IPS-18a (cell line): ENCODE measurements around the gene KCNIP3.

Source experiments
- H3K27ac ChIP-seq: one replicate; pipeline ENCODE4 v1.5.1; 2013; ENCODE audit warnings: low read length
- H3K27me3 ChIP-seq: one replicate; pipeline ENCODE4 v1.6.1; 2013; ENCODE audit warnings: mild to moderate bottlenecking, low read length; ENCODE audit not compliant: control insufficient read depth, insufficient read depth
- H3K36me3 ChIP-seq: one replicate; pipeline ENCODE4 v1.6.1; 2013; ENCODE audit warnings: low read depth, low read length; ENCODE audit not compliant: control insufficient read depth
- H3K4me1 ChIP-seq: one replicate; pipeline ENCODE4 v1.6.1; 2013; ENCODE audit warnings: low read depth, low read length; ENCODE audit not compliant: control insufficient read depth
- H3K4me3 ChIP-seq: one replicate; pipeline ENCODE4 v1.5.1; 2013; ENCODE audit warnings: low read length
- H3K9ac ChIP-seq: one replicate; pipeline ENCODE4 v1.6.1; 2013; ENCODE audit warnings: mild to moderate bottlenecking, low read length, moderate library complexity
- H3K9me3 ChIP-seq: one replicate; pipeline ENCODE4 v1.6.1; 2013; ENCODE audit warnings: low read depth, low read length; ENCODE audit not compliant: control insufficient read depth

KCNIP3 gene

DNA sequence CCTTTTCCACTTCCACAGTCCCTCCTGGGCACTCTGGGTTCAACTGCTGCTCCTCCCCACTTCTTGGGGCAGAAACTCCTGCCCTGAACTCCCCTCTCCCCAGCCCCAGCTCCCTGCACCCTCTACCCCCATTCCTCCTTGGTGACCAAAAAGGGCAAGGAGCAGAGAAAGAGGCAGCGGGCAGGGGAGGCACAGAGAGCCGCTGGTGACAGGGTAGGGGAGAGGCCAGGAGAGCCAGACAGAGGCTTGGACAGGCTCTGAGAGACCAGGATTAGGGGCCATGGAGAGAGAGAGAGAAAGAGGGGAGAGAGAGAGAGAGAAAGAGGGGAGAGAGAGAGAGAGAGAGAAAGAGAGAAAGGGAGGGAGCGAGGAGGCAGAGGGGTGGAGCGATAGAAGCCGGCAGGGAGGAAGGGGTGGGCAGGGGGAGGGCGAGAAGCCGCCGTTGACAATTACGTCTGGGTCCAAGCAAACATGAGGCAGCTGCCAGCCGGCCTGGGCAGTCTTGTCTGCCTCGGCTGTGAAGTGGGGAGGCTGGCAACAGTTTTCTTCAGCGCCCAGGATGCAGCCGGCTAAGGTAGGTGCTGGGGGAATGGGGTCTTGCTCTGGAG, at the start of gene KCNIP3:
TSS of gene KCNIP3 (plus strand) at position 468 of the 608 bp plus-strand sequence. CDS start at position 560, 92 bp downstream.
- Histone ChIP-seq H3K36me3 (no peaks in the 10 kb centered on the region), H3K4me1 (peaks cover 10% of the 10 kb centered on the region), H3K9ac (no peak within 1 kb of the TSS), H3K4me3 (peak within 1 kb of the TSS; percentile 37), H3K27me3 (no peaks in the 10 kb centered on the region), H3K9me3 (no peaks in the 10 kb centered on the region), H3K27ac (no peak within 1 kb of the TSS)

GRCh38 chr2:95258271-95258670, 38.9 kb upstream of the KCNIP3 start:
- H3K36me3 ChIP-seq: no peaks in the 10 kb centered on the region
- no peak overlapping the region for H3K4me3 ChIP-seq
- no peaks in the 10 kb centered on the region for H3K27me3 ChIP-seq
- no peak overlapping the region for H3K9ac ChIP-seq
- no peaks in the 10 kb centered on the region for H3K9me3 ChIP-seq
- H3K4me1 ChIP-seq: peaks cover 5% of the 10 kb centered on the region
- no peak overlapping the region for H3K27ac ChIP-seq

DNA sequence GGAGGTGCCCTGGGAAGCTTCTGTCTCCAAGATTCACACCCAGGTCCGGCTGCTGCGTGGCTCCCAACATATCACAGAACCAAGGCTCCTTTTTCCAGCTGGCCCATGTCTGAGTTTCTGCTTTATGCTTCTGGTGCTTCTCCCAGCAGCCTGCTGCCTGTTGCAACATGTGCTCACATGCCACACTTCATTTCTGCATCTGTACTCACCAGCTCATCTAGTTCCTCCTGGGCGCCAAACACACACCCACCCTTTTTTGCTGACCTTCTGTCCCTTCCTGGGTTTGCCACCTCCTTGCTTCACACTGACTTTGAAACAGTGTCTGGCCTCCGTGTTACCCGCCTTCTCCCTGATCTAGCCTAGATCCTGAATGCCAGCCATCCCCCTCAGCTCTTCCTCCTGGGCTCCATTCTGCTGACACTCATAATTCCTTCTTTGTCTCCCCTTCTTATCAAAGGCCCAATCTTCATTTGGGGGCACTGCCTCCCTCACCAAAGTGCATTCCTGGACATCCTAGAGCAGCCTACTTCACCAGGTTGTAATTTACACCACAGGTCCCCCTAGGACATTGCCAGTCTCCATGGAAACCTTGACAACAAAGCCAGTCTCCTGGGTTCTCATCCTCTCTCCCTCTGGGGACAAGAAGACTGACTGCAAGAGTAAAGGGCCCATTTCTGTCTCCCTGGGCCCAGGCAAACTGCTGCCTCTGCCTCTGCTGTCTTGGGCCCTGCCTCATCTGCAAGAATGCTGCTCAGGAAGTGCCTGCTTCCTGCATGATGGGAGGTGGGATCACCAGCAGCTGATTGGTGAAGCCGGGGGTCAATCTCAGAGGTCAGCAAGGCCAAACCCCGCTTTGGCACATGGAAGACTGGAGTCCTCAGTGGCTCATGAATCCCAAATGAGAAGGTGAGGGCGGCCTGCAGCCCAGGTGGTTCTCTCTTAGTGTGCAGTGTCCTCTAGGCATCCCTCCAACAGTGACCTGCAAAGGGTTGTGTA, 36.8 kb upstream of the KCNIP3 start:
- H3K4me3 ChIP-seq: no peak overlapping the region
- no peaks in the 10 kb centered on the region for H3K9me3 ChIP-seq
- no peaks in the 10 kb centered on the region for H3K27me3 ChIP-seq
- peaks cover 5% of the 10 kb centered on the region for H3K4me1 ChIP-seq
- no peak overlapping the region for H3K27ac ChIP-seq
- H3K9ac ChIP-seq: no peak overlapping the region
- no peaks in the 10 kb centered on the region for H3K36me3 ChIP-seq

GRCh38 chr2:95261602-95262001, 35.5 kb upstream of the KCNIP3 start:
- Histone ChIP-seq H3K9ac (no peak overlapping the region), H3K27ac (no peak overlapping the region), H3K27me3 (no peaks in the 10 kb centered on the region), H3K36me3 (no peaks in the 10 kb centered on the region), H3K9me3 (no peaks in the 10 kb centered on the region), H3K4me1 (peaks cover 5% of the 10 kb centered on the region), H3K4me3 (no peak overlapping the region)

- Histone ChIP-seq H3K27me3 (no peaks in the 10 kb centered on the region), H3K36me3 (no peaks in the 10 kb centered on the region), H3K4me3 (no peak overlapping the region), H3K4me1 (peaks cover 5% of the 10 kb centered on the region), H3K9ac (no peak overlapping the region), H3K9me3 (no peaks in the 10 kb centered on the region), H3K27ac (no peak overlapping the region)
Measured at GRCh38 chr2:95262896-95263542, 34.1 kb upstream of the KCNIP3 start.

DNA sequence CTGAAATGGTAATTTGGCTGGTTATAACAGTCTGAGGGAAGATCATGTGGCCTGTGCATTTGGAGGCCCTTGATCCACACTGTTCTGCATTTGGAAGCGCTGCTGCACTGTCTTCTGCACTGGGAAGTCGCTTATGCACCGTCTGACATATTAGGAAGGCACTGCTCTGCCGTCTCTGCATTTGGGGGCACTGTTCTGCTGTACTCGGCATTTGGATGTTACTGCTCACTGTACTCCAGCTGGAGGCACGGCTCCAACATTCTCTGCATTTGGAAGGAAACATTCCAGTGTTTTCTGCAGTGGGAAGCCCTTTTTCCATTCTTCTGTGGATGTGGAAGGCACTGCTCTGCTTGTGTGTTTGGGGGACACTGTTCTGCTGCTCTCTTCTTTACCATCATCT, 32.5 kb upstream of the KCNIP3 start:
- H3K4me1 ChIP-seq: peaks cover 5% of the 10 kb centered on the region
- no peak overlapping the region for H3K27ac ChIP-seq
- H3K4me3 ChIP-seq: no peak overlapping the region
- H3K27me3 ChIP-seq: no peaks in the 10 kb centered on the region
- H3K36me3 ChIP-seq: no peaks in the 10 kb centered on the region
- H3K9ac ChIP-seq: no peak overlapping the region
- no peaks in the 10 kb centered on the region for H3K9me3 ChIP-seq

DNA sequence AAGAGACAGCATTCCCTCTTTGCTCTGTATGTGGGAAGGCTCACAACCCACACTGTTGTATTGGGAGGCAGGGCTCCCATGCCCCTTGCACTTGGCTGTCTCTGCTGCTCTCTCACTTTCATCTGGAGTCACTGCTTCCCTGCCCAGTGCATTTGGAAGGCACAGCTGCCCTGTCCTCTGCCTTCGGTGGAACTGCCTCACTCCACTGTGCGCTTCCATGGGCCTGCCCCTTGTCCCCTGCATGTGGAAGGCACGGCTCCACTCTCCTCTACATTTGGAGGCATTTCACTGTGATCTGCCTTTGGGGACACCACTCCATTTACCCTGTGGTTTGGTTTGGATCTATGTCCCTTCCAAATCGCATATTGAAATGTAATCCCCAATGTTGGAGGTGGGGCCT, 32.0 kb upstream of the KCNIP3 start:
- Histone ChIP-seq H3K9me3 (no peaks in the 10 kb centered on the region), H3K36me3 (no peaks in the 10 kb centered on the region), H3K4me1 (peaks cover 5% of the 10 kb centered on the region), H3K27me3 (no peaks in the 10 kb centered on the region), H3K27ac (no peak overlapping the region), H3K9ac (no peak overlapping the region), H3K4me3 (no peak overlapping the region)

DNA sequence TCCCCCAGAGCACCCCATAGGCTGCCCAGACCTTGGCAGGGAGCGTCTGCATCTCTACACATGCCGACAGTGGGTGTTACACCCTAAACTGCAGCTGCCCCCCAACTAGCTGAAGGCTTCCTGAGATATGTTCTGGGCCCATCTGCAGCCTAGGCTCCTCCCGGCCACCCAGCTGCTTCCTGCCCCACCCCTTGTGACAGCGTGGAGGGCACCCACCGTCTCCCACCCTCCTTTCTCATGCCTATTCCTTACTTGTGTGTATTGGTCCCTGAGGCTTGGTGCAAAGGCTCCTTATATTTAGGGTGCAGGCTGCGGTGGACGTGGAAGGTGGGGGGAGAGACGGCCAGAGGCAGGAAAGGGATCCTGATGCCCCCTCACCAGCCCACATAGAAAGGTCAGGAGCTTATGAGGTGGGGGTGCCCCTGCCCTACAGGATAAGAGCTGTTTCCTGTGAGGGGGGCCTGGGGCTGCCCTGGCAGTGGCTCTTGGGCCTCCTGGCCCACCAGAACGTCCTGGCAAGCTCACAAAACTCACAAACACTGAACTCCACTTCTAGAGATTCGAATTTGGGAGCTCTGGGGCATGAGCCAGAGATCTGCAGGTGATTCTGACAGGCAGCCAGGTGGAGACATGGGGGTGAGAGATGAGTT, 30.2 kb upstream of the KCNIP3 start:
- Histone ChIP-seq H3K27me3 (no peaks in the 10 kb centered on the region), H3K36me3 (no peaks in the 10 kb centered on the region), H3K4me1 (no peaks in the 10 kb centered on the region), H3K9ac (no peak overlapping the region), H3K9me3 (no peaks in the 10 kb centered on the region), H3K4me3 (no peak overlapping the region), H3K27ac (no peak overlapping the region)

DNA sequence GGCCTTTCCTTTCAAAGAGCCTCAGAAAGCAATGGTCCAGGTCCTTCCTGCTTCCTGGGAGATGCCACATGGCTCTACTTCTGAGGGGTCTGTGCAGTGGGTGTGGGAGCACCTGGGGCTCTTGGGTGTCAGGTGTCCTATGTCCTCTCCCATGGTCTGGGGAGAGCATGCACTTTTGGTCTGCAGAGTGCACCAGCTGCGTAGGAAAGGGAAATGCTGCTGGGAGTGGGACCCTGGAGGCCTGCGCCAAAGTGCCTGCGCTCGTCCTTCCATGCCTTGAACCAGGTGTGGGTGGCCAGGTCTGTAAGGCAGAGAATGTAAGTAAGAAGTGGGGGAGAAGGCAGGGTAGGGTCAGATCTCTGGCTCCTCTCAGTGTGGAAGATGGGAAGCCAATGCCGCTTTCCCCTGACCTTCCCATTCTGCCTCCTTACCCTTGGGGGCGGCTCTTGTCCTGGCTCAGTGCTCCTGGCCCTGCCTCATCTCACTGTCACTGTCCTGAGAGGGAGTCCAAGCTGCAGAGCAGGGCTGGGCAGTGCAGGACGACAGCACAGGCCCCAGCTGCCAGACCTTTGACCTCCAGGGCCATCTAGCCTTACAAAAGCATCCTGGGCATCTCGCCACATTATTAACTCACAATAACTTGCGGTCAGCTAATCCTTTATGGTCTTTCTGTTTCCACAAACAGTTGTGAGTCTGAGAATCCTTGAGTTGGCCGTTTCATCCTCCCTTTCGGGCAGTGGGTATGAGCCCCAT, 29.5 kb upstream of the KCNIP3 start:
- Histone ChIP-seq H3K9ac (no peak overlapping the region), H3K9me3 (no peaks in the 10 kb centered on the region), H3K27me3 (no peaks in the 10 kb centered on the region)

DNA sequence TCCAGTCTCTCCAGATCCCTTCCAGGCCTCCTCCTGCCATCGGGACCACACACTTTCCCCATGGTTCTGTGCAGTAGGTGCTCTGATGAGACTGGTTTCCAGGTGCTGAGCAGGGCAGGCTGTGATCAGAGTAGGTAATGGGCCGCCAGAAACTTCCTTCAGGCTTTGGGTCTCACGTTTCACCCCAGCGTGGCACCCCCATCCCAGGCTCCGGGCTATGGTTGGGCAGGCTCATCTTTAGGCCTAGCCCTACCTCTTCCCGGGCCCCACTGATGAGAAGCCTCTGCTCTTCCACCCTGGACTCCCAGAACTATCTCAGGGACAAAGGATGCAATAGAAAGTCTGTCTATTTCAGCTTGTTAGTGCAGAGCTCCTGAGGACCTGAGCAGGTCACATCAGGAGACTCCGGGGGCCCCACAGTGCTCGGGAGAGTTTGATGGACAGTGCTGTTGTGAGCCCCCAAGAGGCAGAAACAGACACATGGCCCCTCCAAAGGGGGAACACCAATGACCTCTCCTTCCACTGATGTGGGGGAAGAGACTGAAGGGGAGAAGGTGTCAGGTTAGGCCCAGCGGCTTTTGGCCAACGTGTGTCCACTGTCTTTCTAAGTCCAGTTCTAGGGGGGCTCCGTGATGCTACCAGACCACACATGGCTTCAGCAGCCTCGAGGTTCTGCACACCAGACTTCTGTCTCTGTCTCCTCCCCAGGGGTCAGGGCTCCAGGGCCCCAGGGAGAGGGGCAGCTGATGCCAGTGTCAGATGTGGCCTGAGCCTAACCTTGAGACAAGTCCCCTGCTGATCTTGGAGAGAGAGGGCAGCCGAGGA, 28.7 kb upstream of the KCNIP3 start:
- Histone ChIP-seq H3K36me3 (no peaks in the 10 kb centered on the region), H3K9me3 (no peaks in the 10 kb centered on the region), H3K27ac (no peak overlapping the region), H3K9ac (no peak overlapping the region), H3K27me3 (no peaks in the 10 kb centered on the region), H3K4me3 (no peak overlapping the region), H3K4me1 (no peaks in the 10 kb centered on the region)

More for the DNA sequence above, 29.5 kb upstream of the KCNIP3 start:
- no peaks in the 10 kb centered on the region for H3K4me1 ChIP-seq
- H3K4me3 ChIP-seq: no peak overlapping the region
- H3K36me3 ChIP-seq: no peaks in the 10 kb centered on the region
- H3K27ac ChIP-seq: no peak overlapping the region
